Omental fat pad (tissue), 4 donors: ENCODE measurements around the gene SAMD9L. TPM values are rescaled to one million over a fixed set of nuclear protein-coding genes. Genes with fewer than 3 reads are reported as not detected.

ENCODE experiments used
- ATAC-seq: fragments of 150-250 bp; one replicate; pipeline ENCODE4 v1.9.1; 2016; ENCODE audit warnings: mild to moderate bottlenecking, moderate library complexity; ENCODE audit not compliant: low FRiP score
- DNase-seq: peaks from one replicate; pipeline ENCODE4 v3.0.0-alpha.2; 2019; ENCODE audit warnings: low spot score
- total RNA-seq, 4 donors: library from RNA; depleted of rRNA; stranded (reverse); fragments of >200 nt; gene quantifications; one replicate each; pipeline ENCODE4 v1.1.0, GENCODE V29; 2016
- TF ChIP-seq, protein P1 (sequence below), 3 donors: fragments of 450-650 bp; IDR thresholded peaks; one replicate each; pipeline ENCODE4 v1.5.1; 2016 to 2017; ENCODE audit warnings: antibody characterized with exemption in 3 of 3, mild to moderate bottlenecking in 3 of 3, moderate library complexity in 2 of 3

The SAMD9L gene
- total RNA-seq, 4 donors from 2014 or later: 10.2 to 53.3 (median 14.5) TPM

DNA sequence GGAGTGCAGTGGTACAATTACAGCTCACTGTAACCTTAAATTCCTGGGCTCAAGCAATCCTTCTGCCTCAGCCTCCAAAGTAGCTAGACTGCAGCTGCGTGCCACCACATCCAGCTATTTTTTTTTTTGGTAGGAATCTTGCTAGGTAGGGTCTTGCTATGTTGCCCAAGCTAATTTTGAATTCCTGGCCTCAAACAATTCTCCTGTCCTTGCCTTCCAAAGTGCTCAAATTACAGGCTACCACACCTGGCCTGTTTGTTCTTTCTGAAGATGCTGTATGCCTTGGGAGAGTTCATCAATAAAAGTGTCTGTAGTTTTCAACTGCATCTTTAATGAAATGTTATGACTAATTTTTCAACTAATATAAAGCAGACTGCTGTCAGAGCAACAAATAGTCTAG is 30.9 kb downstream of the SAMD9L start:
- DNase-seq: no peak
- TF ChIP-seq, protein P1, sequence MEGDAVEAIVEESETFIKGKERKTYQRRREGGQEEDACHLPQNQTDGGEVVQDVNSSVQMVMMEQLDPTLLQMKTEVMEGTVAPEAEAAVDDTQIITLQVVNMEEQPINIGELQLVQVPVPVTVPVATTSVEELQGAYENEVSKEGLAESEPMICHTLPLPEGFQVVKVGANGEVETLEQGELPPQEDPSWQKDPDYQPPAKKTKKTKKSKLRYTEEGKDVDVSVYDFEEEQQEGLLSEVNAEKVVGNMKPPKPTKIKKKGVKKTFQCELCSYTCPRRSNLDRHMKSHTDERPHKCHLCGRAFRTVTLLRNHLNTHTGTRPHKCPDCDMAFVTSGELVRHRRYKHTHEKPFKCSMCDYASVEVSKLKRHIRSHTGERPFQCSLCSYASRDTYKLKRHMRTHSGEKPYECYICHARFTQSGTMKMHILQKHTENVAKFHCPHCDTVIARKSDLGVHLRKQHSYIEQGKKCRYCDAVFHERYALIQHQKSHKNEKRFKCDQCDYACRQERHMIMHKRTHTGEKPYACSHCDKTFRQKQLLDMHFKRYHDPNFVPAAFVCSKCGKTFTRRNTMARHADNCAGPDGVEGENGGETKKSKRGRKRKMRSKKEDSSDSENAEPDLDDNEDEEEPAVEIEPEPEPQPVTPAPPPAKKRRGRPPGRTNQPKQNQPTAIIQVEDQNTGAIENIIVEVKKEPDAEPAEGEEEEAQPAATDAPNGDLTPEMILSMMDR (IDR thresholded peaks at IDR 0.05): no peak
- ATAC-seq: no peak

DNA sequence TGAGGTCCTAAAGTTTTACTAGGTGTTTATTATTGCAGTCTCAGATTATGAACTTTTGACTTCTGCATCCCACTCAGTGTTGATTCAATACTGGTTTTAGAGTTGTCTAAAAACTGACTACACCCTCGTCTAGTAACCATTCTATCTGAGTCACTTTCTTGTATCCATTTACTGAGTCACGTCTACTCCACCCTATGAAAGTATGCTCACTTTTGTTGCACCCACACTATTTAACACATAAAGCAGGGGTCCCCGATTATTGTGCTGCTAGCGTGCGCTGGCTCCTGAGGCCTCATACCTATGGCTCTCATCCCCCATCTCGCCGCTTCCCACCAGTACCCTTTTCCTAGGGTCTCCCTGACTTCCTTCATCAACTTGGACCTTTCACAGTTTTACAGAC is 32.4 kb downstream of the SAMD9L start:
- DNase-seq (no peak), ATAC-seq (peak; percentile 66)
- TF ChIP-seq, protein P1 (IDR thresholded peaks at IDR 0.05): no peak

DNA sequence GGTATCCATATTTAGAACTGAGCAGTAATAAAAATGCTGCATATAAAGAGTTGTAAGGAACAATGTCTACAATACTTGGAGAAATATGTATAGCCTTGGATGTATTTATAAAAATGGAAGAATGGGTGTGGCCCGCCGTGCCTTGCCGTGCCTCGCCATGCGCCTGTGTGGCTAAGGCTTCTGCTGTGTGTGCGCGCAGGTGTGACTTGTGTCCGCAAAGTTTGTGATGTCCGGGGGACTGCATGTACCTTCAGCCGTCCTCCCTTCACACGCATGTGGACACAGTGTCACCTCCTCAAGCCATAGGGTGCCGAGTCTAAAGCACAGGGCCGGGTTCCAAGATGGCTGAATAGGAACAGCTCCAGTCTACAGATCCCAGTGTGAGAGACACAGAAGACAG is 40.2 kb downstream of the SAMD9L start:
- TF ChIP-seq, protein P1 (IDR thresholded peaks at IDR 0.05): no peak
- no peak for DNase-seq
- peak; percentile 41 for ATAC-seq

DNA sequence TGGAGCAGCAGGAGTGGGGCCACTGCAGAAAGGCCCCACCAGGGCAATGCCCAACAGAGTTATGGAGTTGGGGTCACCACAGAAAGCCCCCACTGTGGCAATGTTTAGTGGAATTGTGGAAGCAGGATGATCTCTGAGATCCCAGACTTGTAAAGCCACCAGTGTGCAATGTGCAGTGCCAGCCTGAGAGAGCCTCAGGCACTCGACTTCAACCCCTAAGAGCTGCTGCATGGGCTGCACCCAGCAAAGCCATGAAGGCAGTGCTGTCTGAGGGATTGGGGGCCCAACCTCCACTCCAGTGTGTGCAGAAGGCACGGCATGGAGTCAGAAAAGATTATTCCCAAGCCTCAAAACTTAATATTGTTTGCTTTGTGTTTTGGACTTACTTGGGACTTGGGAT is 50.8 kb downstream of the SAMD9L start:
- TF ChIP-seq, protein P1 (IDR thresholded peaks at IDR 0.05): no peak
- no peak for ATAC-seq
- DNase-seq: no peak

DNA sequence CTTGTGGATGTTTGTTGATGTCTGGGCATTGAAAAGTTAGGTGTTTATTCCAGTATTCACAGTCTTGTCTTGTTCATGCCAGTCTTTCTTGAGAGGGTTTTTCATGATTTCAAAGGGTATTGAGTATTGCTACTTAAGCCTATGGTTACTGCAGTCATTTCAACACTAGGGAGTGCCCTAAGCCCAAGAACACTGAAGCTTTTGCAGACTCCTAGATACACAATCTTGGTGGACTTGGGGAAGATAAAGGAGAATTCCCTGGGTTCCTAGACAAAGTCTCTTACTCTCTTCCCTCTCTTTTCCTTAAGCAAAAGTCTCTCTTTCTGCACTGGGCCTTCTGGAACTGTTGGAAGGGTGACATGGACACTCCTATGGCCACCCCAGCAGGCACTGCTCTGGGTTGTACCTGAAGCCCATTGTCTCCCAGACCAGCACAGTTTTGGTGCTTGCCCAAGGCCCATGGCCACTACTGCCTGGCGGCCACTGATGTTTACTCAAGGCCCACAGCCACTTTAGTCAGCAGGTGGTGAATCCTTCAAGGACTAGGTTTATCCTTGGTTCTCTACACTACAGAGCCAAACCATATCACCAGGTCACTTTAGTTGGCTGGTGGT is 55.3 kb downstream of the SAMD9L start:
- TF ChIP-seq, protein P1 (IDR thresholded peaks at IDR 0.05): no peak
- DNase-seq (no peak), ATAC-seq (no peak)

Other genes with a start within 250 kb of the SAMD9L start
- gene SAMD9, start 30.4 kb downstream of the SAMD9L start, total RNA-seq: 10 to 100 TPM in 1 of 4 donors, 1 to 10 TPM in 3; 5.5 to 17.5 (median 8.4) TPM
- gene HEPACAM2, start 78.1 kb upstream of the SAMD9L start, total RNA-seq: not detected
- gene VPS50, start 84.0 kb upstream of the SAMD9L start, total RNA-seq: 10 to 100 TPM; 11.3 to 33.7 (median 14.2) TPM